Stimulated activated naive CD8-positive, alpha-beta T cell treated with anti-CD3 and anti-CD28 coated beads, Interleukin-15, Interleukin-2, amounts not matched to agents 100 ng/mL and 50 ng/mL, for 24 hours (primary cell): ENCODE measurements around the gene C3orf38.
"Not testable (repeated sequence)": the region's sequence is repeated elsewhere in the genome, so short reads cannot be mapped to it uniquely, and the experiment has no call there.

Experiments used
- H3K27ac Mint-ChIP-seq: one replicate; pipeline ENCODE4 v1.8.0; 2021; ENCODE audit warnings: mild to moderate bottlenecking, mixed read lengths
- H3K27me3 Mint-ChIP-seq: one replicate; pipeline ENCODE4 v1.8.0; 2021; ENCODE audit warnings: mixed read lengths
- H3K36me3 Mint-ChIP-seq: one replicate; pipeline ENCODE4 v1.8.0; 2021; ENCODE audit warnings: low read depth, mixed read lengths
- H3K4me1 Mint-ChIP-seq: one replicate; pipeline ENCODE4 v1.8.0; 2021; ENCODE audit warnings: low read depth, mixed read lengths
- H3K4me3 Mint-ChIP-seq: one replicate; pipeline ENCODE4 v1.8.0; 2021; ENCODE audit warnings: mild to moderate bottlenecking, mixed read lengths
- H3K9me3 Mint-ChIP-seq: one replicate; pipeline ENCODE4 v1.8.0; 2021; ENCODE audit warnings: mixed read lengths

The C3orf38 gene

DNA sequence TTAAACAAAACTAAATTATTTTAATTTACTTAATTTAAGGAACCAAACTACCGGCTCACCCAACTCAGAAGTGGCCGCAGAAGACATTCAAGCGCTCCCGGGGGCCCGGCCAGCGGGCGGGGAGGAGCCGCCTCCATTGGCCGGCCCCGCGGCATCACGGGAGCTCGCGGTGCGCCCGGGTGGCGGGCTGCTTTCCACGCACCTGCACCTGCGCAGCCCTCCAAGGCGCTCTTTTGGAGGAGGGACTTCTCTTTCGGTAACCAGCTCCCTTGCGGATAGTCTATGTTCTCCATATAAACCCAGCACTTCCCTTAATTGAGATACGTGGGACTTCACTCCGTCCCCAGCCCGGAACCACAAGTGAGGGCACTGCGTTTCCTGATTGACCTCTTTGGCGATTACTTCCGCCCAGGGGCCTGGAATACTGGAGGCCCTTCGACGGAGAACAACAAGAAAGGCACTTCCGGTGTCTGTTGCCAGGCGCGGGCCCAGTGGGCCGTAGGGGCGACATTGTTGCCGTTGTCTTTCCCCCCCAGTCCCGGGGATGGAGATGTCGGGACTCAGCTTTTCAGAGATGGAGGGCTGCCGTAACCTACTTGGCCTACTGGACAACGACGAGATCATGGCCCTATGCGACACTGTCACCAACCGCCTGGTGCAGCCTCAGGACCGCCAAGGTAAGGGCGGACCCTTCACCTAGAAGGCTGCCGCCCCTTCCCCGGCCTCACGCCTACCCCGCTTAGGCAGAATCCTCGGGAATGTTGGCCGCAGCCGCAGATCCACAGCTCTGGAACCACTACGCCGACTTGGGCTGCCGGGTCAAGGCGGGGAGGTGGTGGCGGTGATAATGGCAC is at the start of gene C3orf38:
TSS of gene C3orf38 (plus strand) at position 451 of the 854 bp plus-strand sequence. CDS start at position 545, 94 bp downstream.
- Mint-ChIP-seq H3K9me3 (no peaks in the 10 kb centered on the region), H3K4me1 (peaks cover 43% of the 10 kb centered on the region)

DNA sequence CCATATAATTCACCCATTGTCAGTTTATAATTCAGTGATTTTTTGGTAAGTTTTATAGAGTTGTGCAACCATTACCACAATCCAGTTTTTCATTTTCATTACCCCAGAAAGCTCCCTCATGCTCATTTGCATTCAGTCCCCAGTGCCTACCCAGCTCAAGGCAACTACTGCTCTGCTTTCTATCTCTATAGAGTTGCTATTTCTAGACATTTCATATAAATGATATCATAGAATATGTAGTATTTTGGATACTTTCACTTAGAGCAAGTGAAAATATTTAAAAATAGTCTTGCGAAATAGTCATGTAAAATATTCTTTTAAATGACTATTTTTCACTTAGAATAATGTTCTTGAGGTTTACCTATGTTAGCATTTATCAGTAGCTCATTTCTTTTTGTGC is 48.6 kb upstream of the C3orf38 start:
- H3K9me3 Mint-ChIP-seq: peaks cover 19% of the 10 kb centered on the region
- peaks cover 6% of the 10 kb centered on the region for H3K4me1 Mint-ChIP-seq
- no peaks in the 10 kb centered on the region for H3K27me3 Mint-ChIP-seq
- no peak overlapping the region for H3K4me3 Mint-ChIP-seq
- H3K27ac Mint-ChIP-seq: no peak overlapping the region
- H3K36me3 Mint-ChIP-seq: peaks cover 51% of the 10 kb centered on the region

More for the DNA sequence above, at the start of gene C3orf38:
- Mint-ChIP-seq H3K27me3 (no peaks in the 10 kb centered on the region), H3K36me3 (peaks cover 16% of the 10 kb centered on the region), H3K27ac (peak within 1 kb of the TSS; percentile 98), H3K4me3 (peak within 1 kb of the TSS; percentile 98)

DNA sequence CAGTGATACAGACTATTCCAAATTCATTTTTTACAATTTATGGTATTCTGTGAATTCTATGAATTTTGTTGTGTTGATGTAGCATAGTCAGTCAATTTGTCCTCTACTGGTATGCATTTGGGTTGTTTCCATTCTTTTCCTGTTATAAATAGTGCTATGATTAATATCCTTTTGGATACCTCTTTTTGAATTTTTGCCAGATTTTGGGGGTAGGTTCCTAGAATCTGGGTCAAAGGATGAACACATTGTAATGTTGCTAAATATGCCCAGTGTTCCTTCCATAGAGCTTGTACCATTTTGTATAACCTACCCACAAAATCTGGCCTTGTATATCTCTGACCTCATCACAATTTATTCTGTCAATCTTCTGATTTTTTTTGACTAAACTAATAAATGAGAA is 44.4 kb upstream of the C3orf38 start:
- no peak overlapping the region for H3K4me3 Mint-ChIP-seq
- no peaks in the 10 kb centered on the region for H3K27me3 Mint-ChIP-seq
- peaks cover 28% of the 10 kb centered on the region for H3K36me3 Mint-ChIP-seq
- H3K9me3 Mint-ChIP-seq: peaks cover 9% of the 10 kb centered on the region
- H3K27ac Mint-ChIP-seq: no peak overlapping the region
- peaks cover 16% of the 10 kb centered on the region for H3K4me1 Mint-ChIP-seq

DNA sequence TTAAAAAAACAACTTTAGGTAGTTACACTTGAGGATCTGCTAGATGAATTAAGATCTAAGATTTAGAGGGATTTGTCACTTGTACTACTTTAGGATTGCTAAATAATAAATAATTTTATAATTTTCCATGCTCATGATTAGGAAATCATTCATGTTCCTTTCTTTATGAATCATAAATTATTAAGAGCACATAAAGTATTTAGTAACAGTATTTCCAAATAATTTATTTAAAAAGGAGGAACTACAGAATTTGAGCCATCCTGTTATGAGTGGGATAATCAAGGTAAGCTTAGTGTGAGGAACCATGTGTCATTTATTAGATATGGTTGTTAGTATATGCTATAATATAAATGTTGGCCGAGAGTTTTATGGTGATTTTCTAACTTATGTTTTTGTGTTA is 37.5 kb upstream of the C3orf38 start:
- H3K36me3 Mint-ChIP-seq: peaks cover 24% of the 10 kb centered on the region
- no peak overlapping the region for H3K4me3 Mint-ChIP-seq
- H3K27me3 Mint-ChIP-seq: no peaks in the 10 kb centered on the region
- H3K27ac Mint-ChIP-seq: no peak overlapping the region
- no peaks in the 10 kb centered on the region for H3K9me3 Mint-ChIP-seq
- peaks cover 22% of the 10 kb centered on the region for H3K4me1 Mint-ChIP-seq

DNA sequence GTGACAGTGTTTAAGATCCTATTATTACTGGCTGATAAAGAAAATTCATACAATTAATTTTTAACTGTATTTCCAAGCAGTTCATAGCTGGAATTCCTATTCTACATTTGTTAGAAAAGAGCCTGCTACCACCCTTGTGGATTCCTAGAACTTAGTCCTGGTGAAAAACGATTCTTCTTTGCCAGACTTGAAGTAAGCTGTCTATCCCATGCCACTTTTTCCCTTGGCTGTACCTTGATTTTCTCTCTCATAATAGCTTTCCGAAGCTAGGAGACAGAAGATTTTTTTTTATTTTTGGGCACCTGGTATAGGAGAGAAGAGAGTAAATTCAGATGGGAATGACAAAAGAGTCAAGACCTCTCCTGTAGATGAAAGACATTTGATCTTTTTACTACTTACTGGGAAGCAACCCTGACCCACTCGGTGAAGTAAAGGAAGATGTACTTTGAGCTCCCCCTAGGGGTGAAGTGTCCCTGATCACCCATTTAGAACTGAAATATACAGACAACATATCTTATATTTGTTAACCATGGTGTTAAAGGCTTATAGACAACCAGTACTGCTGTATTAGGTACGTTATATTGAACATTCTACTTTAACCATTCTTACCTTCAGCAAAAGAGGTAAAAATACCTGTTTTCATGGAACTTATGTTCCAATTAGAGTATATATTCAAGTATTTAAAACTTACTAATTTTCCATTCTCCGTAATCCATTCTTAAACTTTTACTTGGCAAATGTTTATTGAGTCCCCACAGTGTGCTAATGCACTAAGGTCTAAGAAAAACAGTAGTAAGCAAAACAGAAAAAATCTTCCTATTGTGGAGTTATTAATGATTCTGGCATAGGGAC is 36.2 kb upstream of the C3orf38 start:
- H3K36me3 Mint-ChIP-seq: peaks cover 37% of the 10 kb centered on the region
- H3K27ac Mint-ChIP-seq: no peak overlapping the region
- H3K4me1 Mint-ChIP-seq: peaks cover 25% of the 10 kb centered on the region
- H3K4me3 Mint-ChIP-seq: no peak overlapping the region
- H3K27me3 Mint-ChIP-seq: no peaks in the 10 kb centered on the region
- no peaks in the 10 kb centered on the region for H3K9me3 Mint-ChIP-seq

DNA sequence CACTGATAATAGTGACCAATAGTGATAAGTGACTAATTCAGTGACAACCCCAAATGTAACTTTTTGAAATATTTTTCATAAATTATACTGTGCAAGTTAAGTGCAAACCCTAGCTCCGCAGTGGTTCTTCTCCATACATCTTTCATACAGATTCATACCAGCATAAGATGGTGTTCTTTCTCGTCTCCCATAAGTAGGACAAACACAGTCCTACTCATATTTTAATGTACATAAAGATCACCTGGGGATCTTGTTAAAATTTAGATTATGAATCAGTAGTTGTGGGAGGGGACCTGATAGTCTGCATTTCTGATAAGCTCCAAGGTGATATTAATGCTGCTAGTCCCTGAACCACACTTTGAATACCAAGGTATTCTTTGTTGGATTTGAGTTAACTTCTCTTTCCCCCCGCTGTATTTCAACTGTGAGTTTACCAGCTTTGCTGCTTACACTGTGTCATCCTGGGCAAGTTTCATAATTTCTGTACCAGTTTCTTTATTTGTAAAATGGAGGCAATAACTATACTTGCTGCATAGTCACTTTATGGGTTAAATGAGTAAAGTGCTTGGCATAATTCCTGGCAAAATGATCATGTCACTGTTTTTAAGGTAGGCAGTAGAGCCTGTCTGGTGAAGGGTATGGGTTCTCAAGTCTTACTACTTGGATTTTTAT is 34.7 kb upstream of the C3orf38 start:
- no peak overlapping the region for H3K4me3 Mint-ChIP-seq
- peaks cover 20% of the 10 kb centered on the region for H3K4me1 Mint-ChIP-seq
- H3K9me3 Mint-ChIP-seq: no peaks in the 10 kb centered on the region
- H3K27ac Mint-ChIP-seq: no peak overlapping the region
- H3K27me3 Mint-ChIP-seq: no peaks in the 10 kb centered on the region
- H3K36me3 Mint-ChIP-seq: peaks cover 35% of the 10 kb centered on the region

DNA sequence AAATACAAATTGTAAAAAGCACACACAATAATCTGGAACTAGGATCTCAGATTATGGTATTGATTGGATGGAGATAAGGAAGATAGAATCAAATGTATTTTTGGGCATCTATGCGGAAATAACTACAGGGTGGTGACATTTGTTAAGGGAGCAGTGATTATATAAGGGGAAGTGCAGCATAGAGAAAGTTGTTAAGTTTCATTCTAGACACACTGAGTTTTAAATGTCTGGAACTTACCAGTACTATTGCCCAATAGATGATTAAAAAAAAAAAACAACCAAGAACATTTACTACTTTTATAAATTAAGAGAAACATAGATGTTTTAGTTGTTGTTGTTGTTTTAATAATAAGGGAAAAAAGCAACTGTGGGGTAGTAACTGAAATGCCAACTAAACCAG is 32.1 kb upstream of the C3orf38 start:
- Mint-ChIP-seq H3K4me1 (peaks cover 28% of the 10 kb centered on the region), H3K27ac (no peak overlapping the region), H3K36me3 (peaks cover 47% of the 10 kb centered on the region), H3K9me3 (no peaks in the 10 kb centered on the region), H3K27me3 (no peaks in the 10 kb centered on the region), H3K4me3 (no peak overlapping the region)

DNA sequence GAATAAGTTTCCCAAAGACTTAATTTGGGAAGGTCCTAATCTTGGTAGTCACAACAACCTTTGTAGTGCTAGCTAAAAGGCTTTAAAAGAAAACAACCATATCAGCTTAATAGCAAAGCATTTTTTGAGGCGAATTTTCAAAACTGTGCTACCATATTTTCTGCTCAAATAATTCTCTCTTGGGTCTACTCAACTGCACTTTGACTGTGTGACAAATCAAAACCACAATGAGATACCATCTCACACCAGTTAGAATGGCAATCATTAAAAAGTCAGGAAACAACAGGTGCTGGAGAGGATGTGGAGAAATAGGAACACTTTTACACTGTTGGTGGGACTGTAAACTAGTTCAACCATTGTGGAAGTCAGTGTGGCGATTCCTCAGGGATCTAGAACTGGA is 31.2 kb upstream of the C3orf38 start:
- H3K36me3 Mint-ChIP-seq: peaks cover 47% of the 10 kb centered on the region
- H3K27ac Mint-ChIP-seq, H3K4me3 Mint-ChIP-seq, H3K9me3 Mint-ChIP-seq, H3K27me3 Mint-ChIP-seq: not testable (repeated sequence)
- peaks cover 33% of the 10 kb centered on the region for H3K4me1 Mint-ChIP-seq

DNA sequence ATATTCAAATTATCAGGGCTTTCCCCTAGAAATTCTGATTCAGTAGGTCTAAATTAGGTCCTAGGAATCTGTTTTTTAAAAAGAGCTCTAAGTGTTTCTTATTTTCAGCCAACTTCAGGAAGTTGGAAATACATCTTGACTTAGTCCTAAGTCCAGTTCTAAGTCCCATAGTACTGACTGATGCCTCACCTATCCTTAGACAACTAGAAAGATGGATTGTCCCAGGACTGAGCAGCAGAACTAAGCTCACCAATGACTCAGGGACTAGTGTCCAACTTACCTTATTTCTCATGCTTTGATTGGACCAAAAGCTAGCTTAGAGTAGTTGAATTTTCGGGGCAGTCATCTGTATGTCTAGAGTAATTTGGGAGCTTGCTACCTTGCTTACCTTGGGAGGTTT is 26.2 kb upstream of the C3orf38 start:
- H3K4me1 Mint-ChIP-seq: peaks cover 20% of the 10 kb centered on the region
- H3K27me3 Mint-ChIP-seq: no peaks in the 10 kb centered on the region
- no peak overlapping the region for H3K27ac Mint-ChIP-seq
- H3K36me3 Mint-ChIP-seq: peaks cover 14% of the 10 kb centered on the region
- no peak overlapping the region for H3K4me3 Mint-ChIP-seq
- H3K9me3 Mint-ChIP-seq: no peaks in the 10 kb centered on the region

DNA sequence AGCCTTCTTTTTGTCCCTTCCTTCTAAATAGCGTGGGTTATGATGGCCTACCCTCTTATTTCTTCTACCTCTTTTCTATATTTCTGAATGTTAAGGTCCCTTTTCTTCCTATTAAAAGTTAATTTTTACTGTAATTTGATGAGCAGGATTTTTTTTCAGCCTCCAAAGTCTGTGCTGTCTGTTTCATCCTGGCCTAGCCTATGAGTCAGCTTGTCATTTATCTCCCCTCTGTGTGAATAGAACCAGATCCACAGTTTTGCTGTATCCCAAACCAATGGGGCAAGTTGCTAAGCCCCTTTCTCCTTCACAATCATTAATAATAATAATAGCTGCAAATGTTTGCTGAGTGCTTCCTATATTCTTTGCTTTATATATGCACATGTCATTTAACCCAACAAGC is 18.1 kb upstream of the C3orf38 start:
- Mint-ChIP-seq H3K27me3 (no peaks in the 10 kb centered on the region), H3K4me3 (no peak overlapping the region), H3K9me3 (no peaks in the 10 kb centered on the region), H3K36me3 (peaks cover 36% of the 10 kb centered on the region), H3K27ac (no peak overlapping the region), H3K4me1 (peaks cover 11% of the 10 kb centered on the region)

DNA sequence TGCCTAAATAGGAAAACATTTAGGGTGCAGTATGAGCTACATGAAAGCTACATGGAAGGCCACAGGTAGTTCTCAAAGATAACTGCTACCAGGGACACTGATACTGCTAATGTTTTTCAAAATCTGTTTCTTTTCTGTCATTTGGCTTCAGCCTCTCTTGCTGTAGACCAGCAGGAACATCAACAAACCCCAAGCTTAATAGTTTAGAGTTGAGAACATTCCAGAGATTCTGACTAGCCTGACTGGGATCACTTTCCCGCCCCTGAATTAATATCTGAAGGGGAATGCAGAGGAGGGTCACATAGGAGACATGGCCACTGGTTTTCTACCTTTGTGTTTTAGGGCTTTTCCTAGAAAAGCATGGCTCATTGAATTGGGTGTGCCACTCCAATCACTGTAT is 16.9 kb upstream of the C3orf38 start:
- H3K9me3 Mint-ChIP-seq: no peaks in the 10 kb centered on the region
- H3K27me3 Mint-ChIP-seq: no peaks in the 10 kb centered on the region
- H3K27ac Mint-ChIP-seq: peak overlapping the region; percentile 7
- H3K4me1 Mint-ChIP-seq: peaks cover 7% of the 10 kb centered on the region
- no peak overlapping the region for H3K4me3 Mint-ChIP-seq
- peaks cover 37% of the 10 kb centered on the region for H3K36me3 Mint-ChIP-seq

DNA sequence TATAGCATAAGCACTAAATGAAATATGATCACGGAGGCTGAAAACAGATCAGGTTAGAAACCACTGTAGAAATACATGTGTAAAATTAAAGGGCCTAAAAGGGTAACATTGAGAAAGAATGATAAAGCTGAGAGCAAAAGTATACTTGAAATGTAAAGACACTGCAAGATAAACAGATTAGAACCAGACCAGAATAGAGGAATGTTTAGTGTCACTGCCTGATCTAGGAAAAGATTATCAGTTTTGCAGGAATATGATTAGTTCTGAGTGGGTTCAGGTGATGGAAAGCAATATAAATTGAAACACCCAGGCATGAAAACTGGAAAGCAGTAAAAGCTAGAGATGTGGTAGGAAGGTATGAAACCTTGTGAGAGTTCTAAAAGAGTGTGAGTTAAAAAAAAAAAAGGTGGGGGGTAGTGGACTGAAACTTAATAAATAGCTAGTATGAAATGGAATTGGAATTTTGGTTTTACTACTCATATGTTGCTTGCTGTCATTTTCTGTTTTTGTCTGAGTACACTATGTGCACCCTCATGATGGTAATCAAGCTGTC is 16.0 kb upstream of the C3orf38 start:
- Mint-ChIP-seq H3K27me3 (no peaks in the 10 kb centered on the region), H3K27ac (no peak overlapping the region), H3K4me3 (no peak overlapping the region), H3K9me3 (no peaks in the 10 kb centered on the region), H3K36me3 (peaks cover 39% of the 10 kb centered on the region), H3K4me1 (peaks cover 7% of the 10 kb centered on the region)

DNA sequence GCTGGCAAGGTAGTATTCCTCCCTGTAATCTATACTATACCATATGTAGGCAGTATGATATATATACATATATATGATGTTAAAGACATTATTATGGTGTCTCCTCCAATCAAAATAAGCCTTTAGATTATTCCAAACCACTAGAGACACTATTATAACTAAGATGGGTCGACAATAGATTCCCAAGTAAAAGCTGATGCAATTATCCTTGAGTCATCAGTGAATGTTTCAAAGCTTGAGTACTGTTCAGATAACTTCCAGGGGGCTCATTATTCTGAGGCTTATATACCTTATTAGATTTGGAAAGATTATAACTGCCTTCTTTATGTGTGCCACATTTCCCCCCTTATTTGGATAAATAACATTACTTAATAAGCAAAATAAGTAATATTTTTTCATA is 11.9 kb upstream of the C3orf38 start:
- no peaks in the 10 kb centered on the region for H3K9me3 Mint-ChIP-seq
- H3K4me3 Mint-ChIP-seq: no peak overlapping the region
- no peak overlapping the region for H3K27ac Mint-ChIP-seq
- peaks cover 54% of the 10 kb centered on the region for H3K36me3 Mint-ChIP-seq
- peaks cover 13% of the 10 kb centered on the region for H3K4me1 Mint-ChIP-seq
- no peaks in the 10 kb centered on the region for H3K27me3 Mint-ChIP-seq

DNA sequence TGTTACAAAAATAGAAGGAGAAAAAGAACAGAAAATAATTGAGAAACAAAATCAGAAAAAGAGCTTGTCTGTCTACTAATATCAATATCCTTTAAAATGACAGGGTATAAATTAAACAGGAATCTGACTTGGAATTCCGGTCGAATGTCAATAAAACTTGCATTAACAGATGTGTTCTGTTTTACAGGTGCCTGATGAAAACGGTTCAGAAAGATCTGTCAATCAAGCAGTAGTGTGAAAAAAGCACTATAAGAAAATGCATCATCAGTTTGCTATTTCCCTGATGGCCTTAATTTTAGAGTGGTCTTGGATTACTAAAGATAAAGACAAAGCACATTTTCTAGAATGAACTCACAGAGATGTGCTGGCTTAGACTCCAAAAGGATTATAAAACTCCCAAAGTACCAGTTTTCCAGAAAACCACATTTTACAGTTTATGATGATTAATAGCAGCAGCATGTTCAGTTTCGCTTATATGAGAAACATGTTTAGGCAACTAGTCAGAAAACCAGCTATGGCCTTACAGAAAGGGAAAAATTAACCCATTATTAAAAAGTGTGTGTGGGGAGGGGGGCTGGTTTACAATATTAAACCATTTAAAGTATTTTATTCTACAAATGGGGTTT is 8.2 kb upstream of the C3orf38 start:
- Mint-ChIP-seq H3K9me3 (no peaks in the 10 kb centered on the region), H3K4me3 (no peak overlapping the region), H3K4me1 (peaks cover 6% of the 10 kb centered on the region), H3K27ac (no peak overlapping the region), H3K27me3 (no peaks in the 10 kb centered on the region), H3K36me3 (peaks cover 40% of the 10 kb centered on the region)
